Lower leg skin (tissue), 3 donors: Measurements from ENCODE around the gene TANGO6.

Experiments
- CTCF ChIP-seq, 3 donors: fragments of 450-650 bp; IDR thresholded peaks; one replicate each; pipeline ENCODE4 v1.5.1; 2016; ENCODE audit warnings: antibody characterized with exemption in 3 of 3, mild to moderate bottlenecking in 3 of 3, moderate library complexity in 2 of 3
- POLR2A ChIP-seq, 2 donors: fragments of 450-650 bp; IDR thresholded peaks; one replicate each; pipeline ENCODE4 v1.6.1; 2016 to 2017; ENCODE audit warnings: antibody characterized with exemption in 2 of 2, mild to moderate bottlenecking in 1 of 2, moderate library complexity in 1 of 2

- no peak for TF ChIP-seq CTCF (IDR thresholded peaks at IDR 0.05)
- no peak for TF ChIP-seq POLR2A (IDR thresholded peaks at IDR 0.05)
These were observed 41.1 kb upstream of the TANGO6 start for GRCh38 chr16:68802190-68802589.
